C4-2B (cell line): Measurements from ENCODE around the gene PPP1CA.

Experiments
- ZFX ChIP-seq: fragments of 450-650 bp; IDR thresholded peaks from 2 replicates; pipeline ENCODE4 v1.6.1; 2017
- TF ChIP-seq, protein P1 (sequence below): fragments of 450-650 bp; conservative IDR thresholded peaks from 2 replicates; pipeline ENCODE4 v1.5.1; 2017; ENCODE audit warnings: mild to moderate bottlenecking

DNA sequence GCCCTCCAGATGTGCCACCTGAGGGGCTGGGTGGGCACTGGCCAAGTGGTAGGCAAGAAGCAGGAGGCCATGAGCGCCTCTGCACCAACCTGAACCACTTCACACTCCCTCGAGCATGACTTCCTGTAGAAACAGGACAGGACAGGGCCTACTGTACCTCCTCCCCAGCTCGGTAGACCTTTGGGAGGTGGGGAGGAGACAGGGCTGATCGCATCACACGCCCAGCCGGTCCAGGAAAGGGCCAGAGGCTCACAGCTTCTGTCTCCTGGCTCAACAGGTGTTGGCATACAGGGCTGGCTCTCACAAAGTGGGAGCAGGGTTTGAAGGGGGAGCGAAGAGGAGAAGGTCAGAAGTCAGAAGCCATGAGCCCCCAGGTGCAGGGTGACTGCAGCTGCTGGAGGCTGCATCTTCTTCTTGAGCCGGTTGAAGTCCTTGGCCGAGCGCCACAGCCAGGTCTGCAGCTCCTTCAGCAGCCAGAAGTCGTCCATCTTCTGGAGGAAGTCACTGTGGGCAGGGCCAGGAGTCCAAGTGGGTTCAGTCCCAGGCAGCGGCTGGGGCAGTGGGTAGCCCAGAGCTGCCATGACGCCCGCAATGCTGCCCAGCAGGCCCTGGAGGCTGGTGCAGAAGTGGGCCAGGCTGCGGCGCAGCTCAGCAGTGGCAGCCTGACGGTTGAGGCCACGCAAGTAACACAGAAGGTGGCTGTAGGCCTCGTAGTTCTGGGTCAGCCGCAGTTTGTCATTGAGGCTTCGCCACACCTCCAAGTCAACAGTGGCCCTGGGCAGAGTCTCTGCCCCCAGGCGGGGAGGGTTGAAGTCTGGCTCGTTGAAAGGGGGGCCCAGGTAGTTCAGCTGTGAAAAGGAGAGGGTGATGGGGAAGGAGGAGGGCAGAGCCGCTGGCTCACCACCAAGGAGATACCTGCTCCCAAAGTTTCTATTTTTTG is 36.6 kb downstream of the PPP1CA start:
- TF ChIP-seq, protein P1, sequence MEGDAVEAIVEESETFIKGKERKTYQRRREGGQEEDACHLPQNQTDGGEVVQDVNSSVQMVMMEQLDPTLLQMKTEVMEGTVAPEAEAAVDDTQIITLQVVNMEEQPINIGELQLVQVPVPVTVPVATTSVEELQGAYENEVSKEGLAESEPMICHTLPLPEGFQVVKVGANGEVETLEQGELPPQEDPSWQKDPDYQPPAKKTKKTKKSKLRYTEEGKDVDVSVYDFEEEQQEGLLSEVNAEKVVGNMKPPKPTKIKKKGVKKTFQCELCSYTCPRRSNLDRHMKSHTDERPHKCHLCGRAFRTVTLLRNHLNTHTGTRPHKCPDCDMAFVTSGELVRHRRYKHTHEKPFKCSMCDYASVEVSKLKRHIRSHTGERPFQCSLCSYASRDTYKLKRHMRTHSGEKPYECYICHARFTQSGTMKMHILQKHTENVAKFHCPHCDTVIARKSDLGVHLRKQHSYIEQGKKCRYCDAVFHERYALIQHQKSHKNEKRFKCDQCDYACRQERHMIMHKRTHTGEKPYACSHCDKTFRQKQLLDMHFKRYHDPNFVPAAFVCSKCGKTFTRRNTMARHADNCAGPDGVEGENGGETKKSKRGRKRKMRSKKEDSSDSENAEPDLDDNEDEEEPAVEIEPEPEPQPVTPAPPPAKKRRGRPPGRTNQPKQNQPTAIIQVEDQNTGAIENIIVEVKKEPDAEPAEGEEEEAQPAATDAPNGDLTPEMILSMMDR: no peak
- no peak for TF ChIP-seq ZFX
